RPMI7951 (cell line): ENCODE data around the gene TMEM91. TPM values are rescaled to one million over a fixed set of nuclear protein-coding genes. Genes with fewer than 3 reads are reported as not detected.

ENCODE experiments used
- DNase-seq: peaks from one replicate; pipeline ENCODE4 v3.0.0-alpha.2; 2012; ENCODE audit warnings: low read depth
- total RNA-seq: library from RNA; depleted of rRNA; stranded (reverse); fragments of >200 nt; shearing (Covaris generic); gene quantifications from 2 replicates; pipeline ENCODE4 v1.2.3, GENCODE V29; 2014

Gene TMEM91
- total RNA-seq, 1 experiment from 2014 or later, result 4.8 TPM

- no peak for DNase-seq
Measured at GRCh38 chr19:41411100-41411967, 35.0 kb downstream of the TMEM91 start.

- DNase-seq, result peak; percentile 9
Measured at GRCh38 chr19:41411968-41412265, 35.6 kb downstream of the TMEM91 start.

GRCh38 chr19:41412953-41413352 is 36.6 kb downstream of the TMEM91 start:
- no peak for DNase-seq

- DNase-seq, result no peak
Measured at GRCh38 chr19:41413947-41414346, 37.6 kb downstream of the TMEM91 start.

- DNase-seq, result no peak
Measured at GRCh38 chr19:41414461-41414860, 38.1 kb downstream of the TMEM91 start.

GRCh38 chr19:41415154-41415571 is 38.8 kb downstream of the TMEM91 start:
- DNase-seq, result peak; percentile 16

GRCh38 chr19:41416194-41416674 is 39.9 kb downstream of the TMEM91 start:
- DNase-seq, result no peak

- no peak for DNase-seq
Measured at GRCh38 chr19:41420101-41420880, 44.0 kb downstream of the TMEM91 start.

- DNase-seq, result no peak
Measured at GRCh38 chr19:41421314-41421713, 45.0 kb downstream of the TMEM91 start.

- no peak for DNase-seq
Measured at GRCh38 chr19:41421973-41422372, 45.6 kb downstream of the TMEM91 start.

GRCh38 chr19:41422456-41422855 is 46.1 kb downstream of the TMEM91 start:
- DNase-seq, result no peak

GRCh38 chr19:41422955-41423354 is 46.6 kb downstream of the TMEM91 start:
- no peak for DNase-seq

GRCh38 chr19:41424335-41425173 is 48.2 kb downstream of the TMEM91 start:
- no peak for DNase-seq

- no peak for DNase-seq
Measured at GRCh38 chr19:41425174-41426115, 49.1 kb downstream of the TMEM91 start.

- DNase-seq, result no peak
Measured at GRCh38 chr19:41426116-41426841, 49.9 kb downstream of the TMEM91 start.

- DNase-seq, result no peak
Measured at GRCh38 chr19:41426952-41427646, 50.8 kb downstream of the TMEM91 start, which contains the start of gene B3GNT8. B3GNT8 (minus strand) TSS chr19:41427374; CDS start chr19:41426778, 596 bp downstream.

- DNase-seq, result no peak
Measured at GRCh38 chr19:41427647-41428480, 51.5 kb downstream of the TMEM91 start.

- DNase-seq, result no peak
Measured at GRCh38 chr19:41428481-41428859, 52.1 kb downstream of the TMEM91 start.
